ENCODE data around the gene PI4K2A. TPM values are rescaled to one million over a fixed set of nuclear protein-coding genes. Genes with fewer than 3 reads are reported as not detected.

Gene PI4K2A
- polyA plus RNA-seq, 1 donor, result 18.1 TPM

DNA sequence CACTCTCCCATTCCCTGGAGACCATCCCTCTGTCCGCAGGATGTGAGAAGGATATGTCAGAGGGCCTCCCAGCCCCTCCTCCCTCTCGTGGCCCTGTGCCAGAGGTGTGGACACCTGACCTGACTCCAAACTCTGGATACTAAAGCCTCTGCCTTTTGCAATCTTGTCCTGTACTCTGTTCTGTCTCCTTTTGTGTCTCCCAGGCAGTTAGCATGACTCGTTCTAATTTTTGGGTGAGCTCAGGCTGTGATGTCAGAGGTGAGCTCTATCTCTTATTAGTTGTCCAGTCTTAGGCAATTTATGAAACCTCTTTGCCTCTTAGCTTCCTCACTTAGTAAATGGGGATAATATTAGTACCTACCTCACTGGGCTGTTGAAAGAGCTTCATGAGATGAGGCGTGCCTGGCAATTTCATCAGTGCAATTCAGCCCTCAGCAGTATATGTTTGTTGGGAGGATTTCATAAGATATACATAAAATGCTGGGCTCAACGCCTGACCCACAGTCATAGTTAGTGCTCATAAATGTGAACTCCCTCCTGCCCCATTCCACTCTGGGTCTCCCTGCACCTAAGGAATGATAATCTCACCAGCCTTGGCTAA lies 84.0 kb downstream of the PI4K2A start:
- DNase-seq, result no peak

Other genes starting within 250 kb of the PI4K2A start
- gene RRP12, start 239.3 kb upstream of the PI4K2A start, polyA plus RNA-seq (ENCODE audit: insufficient read length), result 28.1 TPM
- gene PGAM1, start 214.5 kb upstream of the PI4K2A start, polyA plus RNA-seq (ENCODE audit: insufficient read length), result 160 TPM
- 41.3 TPM for gene EXOSC1, start 194.7 kb upstream of the PI4K2A start, polyA plus RNA-seq (ENCODE audit: insufficient read length)
- 39.1 TPM for gene ZDHHC16, start 194.5 kb upstream of the PI4K2A start, polyA plus RNA-seq (ENCODE audit: insufficient read length)
- 105 TPM for gene MMS19, start 142.2 kb upstream of the PI4K2A start, polyA plus RNA-seq (ENCODE audit: insufficient read length)
- gene UBTD1, start 141.7 kb upstream of the PI4K2A start, polyA plus RNA-seq (ENCODE audit: insufficient read length), result 6.5 TPM
- gene ANKRD2, start 67.9 kb upstream of the PI4K2A start, polyA plus RNA-seq (ENCODE audit: insufficient read length), result 0.53 TPM
- gene HOGA1, start 56.3 kb upstream of the PI4K2A start, polyA plus RNA-seq (ENCODE audit: insufficient read length), result 49.0 TPM
- gene C10orf62, start 51.0 kb upstream of the PI4K2A start, polyA plus RNA-seq (ENCODE audit: insufficient read length), result 1.1 TPM
- gene MORN4, start 7.2 kb upstream of the PI4K2A start, polyA plus RNA-seq (ENCODE audit: insufficient read length), result 24.7 TPM
- 4.0 TPM for gene AVPI1, start 46.6 kb downstream of the PI4K2A start, polyA plus RNA-seq (ENCODE audit: insufficient read length)
- 40.7 TPM for gene MARVELD1, start 73.1 kb downstream of the PI4K2A start, polyA plus RNA-seq (ENCODE audit: insufficient read length)
- 35.1 TPM for gene ZFYVE27, start 96.5 kb downstream of the PI4K2A start, polyA plus RNA-seq (ENCODE audit: insufficient read length)
- gene SFRP5, start 131.3 kb downstream of the PI4K2A start, polyA plus RNA-seq (ENCODE audit: insufficient read length), result 0.07 TPM
- gene GOLGA7B, start 209.2 kb downstream of the PI4K2A start, polyA plus RNA-seq (ENCODE audit: insufficient read length), result 1.2 TPM